ENCODE results near the gene CCL27. TPM values are rescaled to one million over a fixed set of nuclear protein-coding genes. Genes with fewer than 3 reads are reported as not detected.

CCL27 gene
- total RNA-seq, 1 donor from 2014 or later: 0.78 TPM

DNA sequence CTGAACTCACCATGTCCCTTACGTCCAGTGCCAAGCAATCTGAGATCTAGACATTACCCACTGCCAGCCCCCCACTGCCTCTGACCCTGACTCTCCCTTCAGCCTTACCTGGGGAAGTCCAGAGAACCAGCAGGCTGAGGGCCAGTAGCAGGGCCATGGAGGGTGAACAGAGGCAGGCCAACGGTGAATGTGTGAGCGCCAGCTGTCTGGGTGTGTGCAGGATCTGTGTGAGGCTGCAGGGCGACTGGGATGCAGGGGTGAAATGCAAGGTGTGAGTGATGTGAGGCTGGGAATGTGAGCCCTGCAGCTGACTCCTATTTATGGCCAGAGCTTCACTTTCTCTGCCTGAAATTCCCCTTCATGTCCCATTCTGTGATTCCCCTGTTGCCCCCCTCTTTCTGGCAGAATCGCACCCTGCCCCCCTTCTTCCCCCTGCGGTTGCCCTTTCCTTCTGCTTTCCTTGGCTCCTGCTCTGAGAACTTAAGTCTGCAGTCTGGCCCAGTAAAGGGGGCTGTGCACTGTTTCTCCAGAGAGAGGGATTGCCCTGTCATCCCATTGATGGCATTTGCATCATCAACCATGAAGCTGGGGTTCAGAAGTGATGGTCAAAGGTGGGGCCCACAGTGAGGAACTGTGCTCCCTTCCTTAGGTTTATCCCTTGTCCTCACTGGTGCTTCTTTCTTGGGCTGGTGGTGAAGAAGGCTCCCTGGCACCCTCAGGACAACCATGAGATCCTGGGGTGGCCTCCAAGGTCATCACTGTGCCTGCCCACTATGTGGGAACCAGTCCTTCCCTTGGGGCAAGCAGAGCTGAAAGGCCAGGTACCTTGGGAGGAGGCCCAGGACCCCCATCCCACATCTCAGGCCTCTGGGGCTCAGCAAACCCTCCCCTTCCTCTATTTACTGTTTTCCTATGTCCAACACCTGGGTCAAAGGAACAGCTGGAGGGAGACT, 28.8 kb upstream of the CCL27 start, which contains the start of gene CCL19:
Gene CCL19, minus strand, starts transcription at position 294 of the 953 bp plus-strand sequence. Its CDS starts 137 bp downstream, at position 157.
- no peaks in the 10 kb centered on the region for H3K27me3 Mint-ChIP-seq (ENCODE audit: unreplicated experiment)
- TF ChIP-seq, protein P1, sequence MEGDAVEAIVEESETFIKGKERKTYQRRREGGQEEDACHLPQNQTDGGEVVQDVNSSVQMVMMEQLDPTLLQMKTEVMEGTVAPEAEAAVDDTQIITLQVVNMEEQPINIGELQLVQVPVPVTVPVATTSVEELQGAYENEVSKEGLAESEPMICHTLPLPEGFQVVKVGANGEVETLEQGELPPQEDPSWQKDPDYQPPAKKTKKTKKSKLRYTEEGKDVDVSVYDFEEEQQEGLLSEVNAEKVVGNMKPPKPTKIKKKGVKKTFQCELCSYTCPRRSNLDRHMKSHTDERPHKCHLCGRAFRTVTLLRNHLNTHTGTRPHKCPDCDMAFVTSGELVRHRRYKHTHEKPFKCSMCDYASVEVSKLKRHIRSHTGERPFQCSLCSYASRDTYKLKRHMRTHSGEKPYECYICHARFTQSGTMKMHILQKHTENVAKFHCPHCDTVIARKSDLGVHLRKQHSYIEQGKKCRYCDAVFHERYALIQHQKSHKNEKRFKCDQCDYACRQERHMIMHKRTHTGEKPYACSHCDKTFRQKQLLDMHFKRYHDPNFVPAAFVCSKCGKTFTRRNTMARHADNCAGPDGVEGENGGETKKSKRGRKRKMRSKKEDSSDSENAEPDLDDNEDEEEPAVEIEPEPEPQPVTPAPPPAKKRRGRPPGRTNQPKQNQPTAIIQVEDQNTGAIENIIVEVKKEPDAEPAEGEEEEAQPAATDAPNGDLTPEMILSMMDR (IDR thresholded peaks at IDR 0.05): no peak
- H3K27ac Mint-ChIP-seq (ENCODE audit: unreplicated experiment): no peak within 1 kb of the TSS
- no peaks in the 10 kb centered on the region for H3K4me1 Mint-ChIP-seq (ENCODE audit: unreplicated experiment)
- no peaks in the 10 kb centered on the region for H3K9me3 Mint-ChIP-seq (ENCODE audit: unreplicated experiment)
- no peak for DNase-seq (ENCODE audit: extremely low spot score, unreplicated experiment)
- no peaks in the 10 kb centered on the region for H3K36me3 Mint-ChIP-seq (ENCODE audit: unreplicated experiment)
- H3K4me3 Mint-ChIP-seq (ENCODE audit: unreplicated experiment): no peak within 1 kb of the TSS

DNA sequence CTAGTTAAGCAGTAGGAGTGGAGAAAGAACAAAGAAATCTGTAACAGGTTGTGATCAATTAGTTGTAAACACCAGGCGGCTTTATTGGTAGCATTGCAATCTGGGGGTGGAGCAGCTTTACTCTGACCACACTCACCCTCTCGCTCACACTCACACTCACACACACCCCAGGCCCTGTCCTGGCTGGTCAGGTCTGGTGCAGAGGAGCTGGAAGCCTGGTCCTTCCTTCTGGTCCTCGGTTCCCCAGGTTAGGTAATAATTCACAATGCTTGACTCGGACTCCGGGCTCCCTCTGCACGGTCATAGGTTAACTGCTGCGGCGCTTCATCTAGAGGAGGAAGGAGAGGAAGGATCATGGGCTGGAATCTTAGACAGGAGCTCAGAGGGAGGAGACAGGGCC, 27.1 kb upstream of the CCL27 start:
- DNase-seq (ENCODE audit: extremely low spot score, unreplicated experiment): no peak
- Mint-ChIP-seq H3K4me1 (ENCODE audit: unreplicated experiment) (no peaks in the 10 kb centered on the region), H3K36me3 (ENCODE audit: unreplicated experiment) (no peaks in the 10 kb centered on the region), H3K9me3 (ENCODE audit: unreplicated experiment) (no peaks in the 10 kb centered on the region), H3K4me3 (ENCODE audit: unreplicated experiment) (no peak overlapping the region), H3K27me3 (ENCODE audit: unreplicated experiment) (no peaks in the 10 kb centered on the region), H3K27ac (ENCODE audit: unreplicated experiment) (no peak overlapping the region)
- TF ChIP-seq, protein P1 (IDR thresholded peaks at IDR 0.05): no peak

DNA sequence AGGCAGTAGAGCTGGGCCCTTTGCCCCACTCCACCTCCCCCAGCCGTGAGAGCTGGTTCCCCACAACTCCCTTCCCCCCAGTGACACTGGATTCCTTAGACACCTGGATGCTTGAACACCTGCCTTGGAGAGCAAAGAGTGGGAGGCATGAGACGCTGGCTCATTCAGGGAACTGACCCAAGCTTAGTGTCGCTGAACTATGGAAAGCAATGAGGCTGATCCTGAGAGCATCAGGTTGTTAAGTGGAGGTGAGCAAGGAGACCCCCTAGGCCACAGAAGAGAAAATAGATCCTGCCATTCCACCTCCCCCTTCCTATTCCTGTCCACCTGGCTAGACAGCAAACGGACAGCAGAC, 26.6 kb upstream of the CCL27 start:
- no peaks in the 10 kb centered on the region for H3K27me3 Mint-ChIP-seq (ENCODE audit: unreplicated experiment)
- no peak overlapping the region for H3K27ac Mint-ChIP-seq (ENCODE audit: unreplicated experiment)
- H3K4me3 Mint-ChIP-seq (ENCODE audit: unreplicated experiment): no peak overlapping the region
- DNase-seq (ENCODE audit: extremely low spot score, unreplicated experiment): no peak
- H3K36me3 Mint-ChIP-seq (ENCODE audit: unreplicated experiment): no peaks in the 10 kb centered on the region
- H3K4me1 Mint-ChIP-seq (ENCODE audit: unreplicated experiment): no peaks in the 10 kb centered on the region
- TF ChIP-seq, protein P1 (IDR thresholded peaks at IDR 0.05): no peak
- no peaks in the 10 kb centered on the region for H3K9me3 Mint-ChIP-seq (ENCODE audit: unreplicated experiment)

DNA sequence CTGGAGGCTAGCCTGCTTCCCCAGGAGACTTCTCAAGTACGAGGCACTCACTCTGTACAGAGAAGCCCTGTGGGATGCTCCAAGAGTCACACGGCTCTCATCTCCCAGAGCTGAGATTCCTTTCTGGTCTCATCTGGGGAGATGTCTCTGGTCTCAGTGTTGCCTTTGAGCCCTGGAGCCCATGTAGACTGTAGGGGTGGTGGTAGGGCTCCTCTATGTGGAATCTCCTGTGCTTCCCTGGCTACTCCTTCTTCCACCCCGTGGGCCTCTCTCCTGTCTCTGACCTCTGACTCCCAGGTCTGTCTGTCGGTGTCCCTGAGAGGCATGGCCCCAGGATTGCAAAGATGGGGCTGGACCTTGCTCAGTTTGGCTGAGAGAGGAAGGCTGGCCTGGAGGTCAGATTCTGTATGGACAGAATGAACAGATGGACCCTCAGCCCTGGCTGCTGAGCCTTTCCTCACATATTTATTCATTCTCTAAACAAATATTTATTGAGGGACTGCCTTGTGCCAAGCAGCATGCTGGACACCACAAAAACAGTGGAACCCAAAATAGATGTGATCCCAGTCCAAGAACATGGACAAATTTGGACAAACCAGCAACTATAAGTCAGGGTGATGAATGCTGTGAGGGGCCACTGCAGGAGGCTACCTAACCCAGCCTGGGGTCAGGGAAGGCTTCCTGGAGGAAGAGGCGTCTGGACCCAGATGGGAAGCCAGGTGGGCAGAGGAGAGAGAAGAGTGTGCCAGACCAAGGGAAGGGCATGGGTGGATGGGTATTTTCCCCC, 26.1 kb upstream of the CCL27 start:
- DNase-seq (ENCODE audit: extremely low spot score, unreplicated experiment): no peak
- TF ChIP-seq, protein P1 (IDR thresholded peaks at IDR 0.05): no peak
- Mint-ChIP-seq H3K4me3 (ENCODE audit: unreplicated experiment) (no peak overlapping the region), H3K9me3 (ENCODE audit: unreplicated experiment) (no peaks in the 10 kb centered on the region), H3K4me1 (ENCODE audit: unreplicated experiment) (no peaks in the 10 kb centered on the region), H3K27ac (ENCODE audit: unreplicated experiment) (no peak overlapping the region), H3K36me3 (ENCODE audit: unreplicated experiment) (no peaks in the 10 kb centered on the region), H3K27me3 (ENCODE audit: unreplicated experiment) (no peaks in the 10 kb centered on the region)

All from osteocyte (in vitro differentiated cells).